Duodenal mucosa (tissue), 2 donors: ENCODE measurements around the gene FGFR2.

Experiments
- H3K27ac ChIP-seq: one replicate; pipeline ENCODE4 v1.7.0; 2013; ENCODE audit warnings: low read depth, low read length
- H3K27me3 ChIP-seq, 2 donors: one replicate each; pipeline ENCODE4 v1.7.0; 2013; ENCODE audit warnings: low read length in 2 of 2, control low read depth in 1 of 2; ENCODE audit not compliant: insufficient read depth in 2 of 2, control insufficient read depth in 1 of 2
- H3K36me3 ChIP-seq, 2 donors: one replicate each; pipeline ENCODE4 v1.7.0; 2013; ENCODE audit warnings: low read length in 2 of 2, control low read depth in 1 of 2; ENCODE audit not compliant: insufficient read depth in 2 of 2, control insufficient read depth in 1 of 2
- H3K4me1 ChIP-seq, 2 donors: one replicate each; pipeline ENCODE4 v1.7.0; 2013; ENCODE audit warnings: low read length in 2 of 2, control low read depth in 1 of 2; ENCODE audit not compliant: insufficient read depth in 2 of 2, control insufficient read depth in 1 of 2
- H3K4me3 ChIP-seq, 2 donors: one replicate each; pipeline ENCODE4 v1.7.0; 2013; ENCODE audit warnings: low read length in 2 of 2, low read depth in 1 of 2
- H3K9ac ChIP-seq, 2 donors: one replicate each; pipeline ENCODE4 v1.7.0; 2013; ENCODE audit warnings: low read length in 2 of 2, low read depth in 1 of 2
- H3K9me3 ChIP-seq, 2 donors: one replicate each; pipeline ENCODE4 v1.7.0; 2013; ENCODE audit warnings: low read length in 2 of 2, control low read depth in 1 of 2; ENCODE audit not compliant: control insufficient read depth in 1 of 2

FGFR2 gene

GRCh38 chr10:121442086-121442935 lies 155.9 kb downstream of the FGFR2 start:
- no peaks in the 10 kb centered on the region for H3K9me3 ChIP-seq
- H3K4me3 ChIP-seq: no peak overlapping the region
- H3K9ac ChIP-seq: no peak overlapping the region
- H3K27me3 ChIP-seq: no peaks in the 10 kb centered on the region
- no peak overlapping the region for H3K27ac ChIP-seq
- peaks cover 0 to 4% of the 10 kb centered on the region in 2 donors for H3K4me1 ChIP-seq
- H3K36me3 ChIP-seq: no peaks in the 10 kb centered on the region

- H3K9ac ChIP-seq: no peak overlapping the region
Observed at GRCh38 chr10:121440461-121440860, 157.8 kb downstream of the FGFR2 start.

GRCh38 chr10:121438333-121438732 lies 159.9 kb downstream of the FGFR2 start:
- Histone ChIP-seq H3K9ac (no peak overlapping the region), H3K4me3 (no peak overlapping the region), H3K36me3 (no peaks in the 10 kb centered on the region), H3K4me1 (peaks cover 3 to 4% of the 10 kb centered on the region in 2 donors), H3K9me3 (no peaks in the 10 kb centered on the region), H3K27me3 (no peaks in the 10 kb centered on the region), H3K27ac (no peak overlapping the region)

More at GRCh38 chr10:121440461-121440860, 157.8 kb downstream of the FGFR2 start:
- no peaks in the 10 kb centered on the region for H3K27me3 ChIP-seq
- H3K36me3 ChIP-seq: no peaks in the 10 kb centered on the region
- H3K27ac ChIP-seq: no peak overlapping the region
- H3K9me3 ChIP-seq: no peaks in the 10 kb centered on the region
- H3K4me1 ChIP-seq: peaks cover 3 to 4% of the 10 kb centered on the region in 2 donors
- no peak overlapping the region for H3K4me3 ChIP-seq

GRCh38 chr10:121437596-121437995 lies 160.6 kb downstream of the FGFR2 start:
- Histone ChIP-seq H3K9ac (no peak overlapping the region), H3K27ac (no peak overlapping the region)

GRCh38 chr10:121436630-121437341 lies 161.5 kb downstream of the FGFR2 start:
- H3K9ac ChIP-seq: no peak overlapping the region
- H3K9me3 ChIP-seq: no peaks in the 10 kb centered on the region
- no peak overlapping the region for H3K27ac ChIP-seq
- no peaks in the 10 kb centered on the region for H3K27me3 ChIP-seq
- no peak overlapping the region for H3K4me3 ChIP-seq
- H3K36me3 ChIP-seq: no peaks in the 10 kb centered on the region
- peaks cover 3 to 4% of the 10 kb centered on the region in 2 donors for H3K4me1 ChIP-seq

More at GRCh38 chr10:121437596-121437995, 160.6 kb downstream of the FGFR2 start:
- H3K36me3 ChIP-seq: no peaks in the 10 kb centered on the region
- H3K4me1 ChIP-seq: peaks cover 3 to 4% of the 10 kb centered on the region in 2 donors
- H3K4me3 ChIP-seq: no peak overlapping the region
- no peaks in the 10 kb centered on the region for H3K27me3 ChIP-seq
- no peaks in the 10 kb centered on the region for H3K9me3 ChIP-seq

GRCh38 chr10:121436281-121436629 lies 162.0 kb downstream of the FGFR2 start:
- Histone ChIP-seq H3K27ac (no peak overlapping the region), H3K36me3 (no peaks in the 10 kb centered on the region), H3K9me3 (no peaks in the 10 kb centered on the region), H3K4me1 (peaks cover 3 to 4% of the 10 kb centered on the region in 2 donors), H3K9ac (no peak overlapping the region), H3K27me3 (no peaks in the 10 kb centered on the region), H3K4me3 (no peak overlapping the region)

- Histone ChIP-seq H3K9me3 (no peaks in the 10 kb centered on the region), H3K4me3 (no peak overlapping the region), H3K27me3 (no peaks in the 10 kb centered on the region), H3K4me1 (peaks cover 3 to 4% of the 10 kb centered on the region in 2 donors), H3K9ac (no peak overlapping the region), H3K36me3 (no peaks in the 10 kb centered on the region), H3K27ac (no peak overlapping the region)
Observed at GRCh38 chr10:121435099-121435875, 163.0 kb downstream of the FGFR2 start.

- H3K27ac ChIP-seq: no peak overlapping the region
- H3K27me3 ChIP-seq: no peaks in the 10 kb centered on the region
- H3K4me1 ChIP-seq: peaks cover 3 to 4% of the 10 kb centered on the region in 2 donors
Observed at GRCh38 chr10:121433965-121434364, 164.3 kb downstream of the FGFR2 start.

GRCh38 chr10:121428867-121429266 lies 169.4 kb downstream of the FGFR2 start:
- Histone ChIP-seq H3K36me3 (no peaks in the 10 kb centered on the region), H3K4me3 (no peak overlapping the region), H3K4me1 (no peaks in the 10 kb centered on the region), H3K27me3 (no peaks in the 10 kb centered on the region), H3K9me3 (no peaks in the 10 kb centered on the region), H3K9ac (no peak overlapping the region), H3K27ac (no peak overlapping the region)

More at GRCh38 chr10:121433965-121434364, 164.3 kb downstream of the FGFR2 start:
- no peaks in the 10 kb centered on the region for H3K9me3 ChIP-seq
- H3K4me3 ChIP-seq: no peak overlapping the region
- no peak overlapping the region for H3K9ac ChIP-seq
- no peaks in the 10 kb centered on the region for H3K36me3 ChIP-seq
